Stimulated activated CD8-positive, alpha-beta memory T cell treated with anti-CD3 and anti-CD28 coated beads, Interleukin-4, amount 100 ng/mL, for 24 hours (primary cell): ENCODE measurements around the gene HIVEP3.

Experiments used
- DNase-seq: peaks from one replicate; pipeline ENCODE4 v3.0.0-alpha.2; 2020; ENCODE audit warnings: low read depth

Gene HIVEP3

DNA sequence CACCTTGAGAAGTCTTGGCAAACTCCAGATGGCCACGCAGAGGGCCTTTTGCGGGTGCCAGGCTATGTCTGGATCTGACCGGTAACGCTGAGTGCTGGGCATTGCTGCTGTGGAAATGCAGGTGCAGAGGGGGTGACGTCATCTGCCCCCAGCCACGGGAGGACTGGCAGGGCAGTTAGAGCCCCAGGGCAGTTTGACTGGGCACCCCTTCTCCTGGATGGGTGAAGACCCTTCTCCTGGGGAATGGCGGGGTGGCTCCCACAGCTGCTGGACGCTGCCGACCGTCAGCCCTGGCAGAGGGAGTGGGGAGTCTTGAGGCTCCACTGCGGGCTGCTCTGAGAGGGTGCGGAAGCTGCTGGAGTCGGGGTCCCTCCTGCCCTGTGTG is 421.7 kb downstream of the HIVEP3 start:
- DNase-seq = no peak

DNA sequence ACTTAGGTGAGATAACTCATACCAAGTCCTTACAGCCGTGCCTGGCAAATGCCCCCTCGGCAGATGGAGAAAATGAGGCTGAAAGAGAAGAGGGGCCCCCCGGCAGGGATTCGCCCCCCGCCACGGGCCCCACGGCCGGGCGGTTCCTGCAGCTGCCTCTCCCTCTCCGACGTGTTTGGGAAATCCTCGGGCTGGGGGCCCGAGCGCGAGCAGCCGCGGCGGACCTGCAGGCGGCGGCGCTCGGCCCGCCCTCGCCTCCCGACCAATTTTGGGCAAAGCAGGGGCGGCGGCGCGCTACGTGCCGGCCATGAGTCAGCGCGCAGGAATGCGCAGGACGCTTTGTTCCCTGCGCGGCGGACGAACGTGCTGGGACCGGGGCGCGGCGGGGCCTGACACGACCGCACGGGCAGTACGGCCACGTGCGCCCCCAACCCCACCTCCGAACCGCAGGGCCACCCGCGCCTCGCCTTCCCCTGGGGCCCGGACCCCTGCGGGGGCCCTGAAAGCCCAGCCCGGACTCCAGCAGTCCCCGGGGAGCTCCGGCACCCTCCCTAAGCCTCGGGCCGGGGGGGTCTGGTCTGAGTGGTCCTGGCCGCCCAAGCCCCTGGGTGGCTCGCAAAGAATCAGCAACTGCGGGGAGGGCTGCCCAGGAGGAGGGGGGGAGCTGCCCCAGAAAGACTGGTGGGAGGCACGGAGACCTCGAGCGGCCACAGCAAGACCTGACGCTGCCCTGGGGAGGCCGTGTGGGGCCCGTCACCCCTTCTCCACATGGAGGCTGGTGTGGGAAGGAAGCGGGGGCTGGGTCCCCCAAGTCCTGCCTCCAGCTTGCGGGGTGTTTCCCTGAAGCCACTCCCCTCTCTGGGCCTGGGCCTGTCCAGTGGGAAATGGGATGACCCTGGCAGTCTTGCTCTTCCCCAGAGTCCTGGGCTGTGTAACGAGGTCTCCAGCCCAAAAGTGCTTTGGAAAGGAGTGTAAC is 422.4 kb downstream of the HIVEP3 start:
- DNase-seq = peak; percentile 40

DNA sequence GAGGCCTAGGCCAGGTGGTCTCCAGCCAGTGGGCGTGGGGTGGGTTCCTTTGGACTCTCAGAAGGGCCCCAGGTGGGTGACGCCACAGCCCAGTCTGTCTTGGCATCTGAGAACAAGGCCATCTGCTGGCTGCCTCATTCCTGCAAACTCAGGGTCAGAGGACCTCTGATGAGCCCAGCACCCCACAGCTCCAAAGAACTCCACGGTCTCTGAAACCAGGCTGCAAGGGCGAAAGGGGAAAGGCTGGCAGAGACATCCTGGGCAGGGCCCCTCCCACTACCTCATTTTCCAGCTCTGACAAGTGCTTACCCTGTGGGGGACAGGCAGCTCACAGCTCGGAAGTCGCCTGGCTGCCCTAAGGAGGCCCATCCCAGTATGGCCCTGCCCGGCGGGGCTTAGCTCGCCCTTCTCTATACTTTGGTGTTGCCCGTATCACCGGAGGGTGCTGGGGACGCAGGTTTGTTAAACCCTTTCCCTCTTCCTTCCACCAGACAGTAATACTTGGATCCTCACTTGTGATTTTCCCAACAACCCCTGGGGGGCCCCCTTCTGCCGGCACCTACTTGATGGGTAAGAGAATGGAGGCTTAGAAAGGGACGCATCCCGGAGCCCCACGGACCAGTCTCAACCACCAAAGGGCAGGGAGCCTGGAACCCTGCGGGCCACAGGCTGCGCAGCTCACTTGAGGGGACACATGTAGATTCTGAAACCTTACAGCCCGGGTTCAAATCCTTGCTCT is 423.3 kb downstream of the HIVEP3 start:
- no peak for DNase-seq

DNA sequence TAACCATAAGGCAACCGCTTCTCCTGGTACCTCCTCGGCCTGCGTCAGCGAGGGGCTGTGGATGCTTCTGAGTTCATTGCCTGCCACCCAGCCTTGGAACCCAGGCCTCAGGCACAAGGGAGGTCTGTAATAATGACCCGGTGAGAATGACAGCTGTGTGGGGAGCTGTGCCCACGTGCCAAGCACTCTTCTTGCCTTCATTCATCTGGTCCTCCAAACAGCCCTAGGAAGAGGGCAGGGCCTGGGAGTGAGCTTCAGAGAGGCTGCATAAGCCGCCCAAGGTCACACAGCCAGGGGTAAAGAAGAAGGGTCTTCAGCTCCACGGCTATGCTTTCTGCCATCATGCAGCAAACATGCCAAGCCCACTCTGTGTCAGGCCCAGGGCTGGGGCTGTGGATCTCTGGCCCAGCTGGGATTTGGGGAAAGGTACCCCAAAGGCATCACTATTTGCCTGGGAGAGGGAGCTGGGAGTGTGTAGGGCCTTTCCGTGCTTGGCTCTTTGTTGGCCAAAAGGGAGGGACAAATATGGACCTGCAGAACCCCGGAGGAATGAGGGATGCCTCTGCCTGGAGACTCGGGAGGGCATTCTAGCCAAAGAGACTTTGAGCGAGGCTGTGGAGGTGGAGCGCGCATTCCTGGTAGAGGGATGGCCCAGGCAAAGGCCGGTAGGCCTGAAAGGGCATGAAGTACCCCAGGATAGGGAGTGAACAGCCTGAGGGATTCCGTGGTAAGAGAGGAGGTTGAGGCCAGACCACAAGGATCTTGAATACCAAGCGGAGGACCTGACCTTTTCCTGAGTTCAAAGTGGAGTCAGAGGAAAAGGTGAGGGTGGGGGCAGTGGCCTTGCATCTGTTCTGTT is 424.1 kb downstream of the HIVEP3 start:
- no peak for DNase-seq

DNA sequence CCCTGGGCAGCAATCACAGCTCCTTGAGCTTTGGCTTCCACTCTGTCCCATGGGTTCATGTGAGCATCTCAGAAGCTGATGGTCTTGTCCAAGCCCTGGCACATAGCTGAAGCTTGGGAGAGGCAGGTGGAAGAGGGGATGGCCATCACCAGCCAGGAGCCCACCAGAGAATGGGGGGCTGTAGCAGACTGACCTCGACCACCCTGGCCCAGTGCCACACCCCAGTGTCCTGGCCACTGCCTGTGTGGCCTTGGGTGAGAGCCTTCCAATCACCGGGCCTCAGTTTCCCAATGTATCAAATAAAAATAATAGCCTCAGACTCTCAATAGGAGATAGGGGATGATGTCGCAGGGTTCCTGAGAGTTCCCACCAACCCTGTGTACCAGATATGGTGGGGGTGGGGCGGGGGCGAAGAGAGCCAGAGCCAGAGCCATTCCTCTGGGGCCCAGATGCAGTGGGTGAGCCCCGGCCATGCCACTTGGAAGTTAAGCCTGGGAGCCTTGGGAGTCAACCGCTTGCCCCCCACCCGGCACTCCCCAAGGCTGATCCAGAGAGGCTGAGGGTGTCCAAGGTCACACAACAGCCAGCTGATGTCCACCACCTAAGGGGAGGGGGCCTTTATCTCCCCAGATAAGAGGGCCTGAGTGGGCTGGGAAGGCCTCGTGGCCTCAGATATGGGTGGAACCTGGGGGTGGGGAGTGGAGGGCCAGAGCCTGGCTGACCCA is 424.9 kb downstream of the HIVEP3 start:
- no peak for DNase-seq

DNA sequence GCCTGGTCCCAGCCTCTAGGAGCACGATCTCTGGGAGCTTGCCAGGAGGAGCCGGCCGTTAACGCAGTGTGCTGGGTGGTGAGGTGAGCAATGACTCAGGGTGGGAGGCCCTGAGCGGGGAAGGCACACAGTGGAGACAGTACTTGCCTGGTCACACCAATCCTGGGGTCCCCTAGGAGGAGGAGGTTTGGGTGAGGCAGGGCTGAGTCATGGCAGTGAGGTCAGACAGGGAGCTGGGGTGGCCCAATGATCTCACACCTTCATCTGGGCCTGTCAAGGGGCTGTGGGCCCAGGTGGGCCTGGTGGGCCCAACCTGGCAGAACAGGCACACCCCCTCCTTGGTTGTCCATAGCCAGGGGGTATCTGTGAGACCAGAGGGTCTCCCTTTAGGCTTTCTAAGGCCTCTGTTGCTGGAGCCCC is 425.6 kb downstream of the HIVEP3 start:
- DNase-seq = no peak

DNA sequence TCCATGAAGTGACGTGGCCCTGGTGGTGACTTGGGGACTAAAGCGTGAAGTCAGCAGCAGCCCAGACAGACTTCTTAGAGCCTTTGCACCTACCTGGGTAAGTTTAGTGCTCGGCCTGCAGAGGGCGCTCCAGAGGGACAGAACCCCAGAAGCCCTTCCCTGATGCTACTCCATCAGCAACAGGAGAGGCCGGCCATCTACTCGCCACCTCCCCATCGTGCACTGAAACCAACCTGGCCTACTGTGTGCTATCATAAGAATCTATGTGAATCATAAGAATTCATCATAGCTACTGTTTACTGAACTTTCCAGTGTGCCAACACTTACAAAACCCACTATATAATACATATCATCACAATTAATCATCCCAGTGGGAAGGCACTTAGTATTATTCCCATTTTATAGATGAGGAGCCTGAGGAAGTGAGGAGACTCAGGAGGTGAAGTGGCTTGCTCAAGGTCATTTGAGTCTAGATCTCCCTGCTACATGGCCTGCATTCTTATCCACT is 426.3 kb downstream of the HIVEP3 start:
- DNase-seq = peak; percentile 20

DNA sequence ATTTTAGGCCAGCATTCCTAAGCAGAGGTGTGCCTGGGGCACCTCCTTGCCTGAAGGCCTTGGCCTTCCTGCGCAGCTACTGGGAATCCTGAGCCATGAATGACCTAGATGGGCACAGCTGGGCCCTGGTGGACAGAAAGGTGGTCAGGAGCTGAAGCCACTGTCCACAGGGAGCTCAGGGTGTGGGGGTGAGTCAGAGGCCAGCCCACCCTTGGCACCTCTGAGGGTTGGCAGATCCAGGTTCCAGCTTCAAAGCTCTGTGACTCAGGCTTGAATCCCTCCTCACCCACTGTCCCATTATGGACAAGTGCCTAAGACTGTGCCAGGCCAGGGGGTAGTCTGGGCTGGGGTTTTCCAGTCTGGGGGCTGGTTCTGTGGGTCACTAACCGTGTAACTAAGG is 427.8 kb downstream of the HIVEP3 start:
- no peak for DNase-seq

DNA sequence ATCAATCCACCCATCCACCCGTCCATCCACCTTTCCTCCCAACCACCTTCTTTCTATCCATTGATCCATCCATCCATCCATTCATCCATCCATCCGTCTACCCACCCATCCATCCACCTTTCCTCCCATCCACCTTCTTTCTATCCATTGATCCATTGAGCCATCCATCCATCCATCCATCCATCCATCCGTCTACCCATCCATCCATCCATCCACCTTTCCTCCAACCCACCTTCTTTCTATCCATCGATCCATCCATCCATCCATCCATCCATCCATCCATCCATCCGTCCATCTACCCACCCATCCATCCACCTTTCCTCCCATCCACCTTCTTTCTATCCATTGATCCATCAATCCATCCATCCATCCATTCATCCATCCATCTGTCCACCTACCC is 429.2 kb downstream of the HIVEP3 start:
- DNase-seq = no peak

DNA sequence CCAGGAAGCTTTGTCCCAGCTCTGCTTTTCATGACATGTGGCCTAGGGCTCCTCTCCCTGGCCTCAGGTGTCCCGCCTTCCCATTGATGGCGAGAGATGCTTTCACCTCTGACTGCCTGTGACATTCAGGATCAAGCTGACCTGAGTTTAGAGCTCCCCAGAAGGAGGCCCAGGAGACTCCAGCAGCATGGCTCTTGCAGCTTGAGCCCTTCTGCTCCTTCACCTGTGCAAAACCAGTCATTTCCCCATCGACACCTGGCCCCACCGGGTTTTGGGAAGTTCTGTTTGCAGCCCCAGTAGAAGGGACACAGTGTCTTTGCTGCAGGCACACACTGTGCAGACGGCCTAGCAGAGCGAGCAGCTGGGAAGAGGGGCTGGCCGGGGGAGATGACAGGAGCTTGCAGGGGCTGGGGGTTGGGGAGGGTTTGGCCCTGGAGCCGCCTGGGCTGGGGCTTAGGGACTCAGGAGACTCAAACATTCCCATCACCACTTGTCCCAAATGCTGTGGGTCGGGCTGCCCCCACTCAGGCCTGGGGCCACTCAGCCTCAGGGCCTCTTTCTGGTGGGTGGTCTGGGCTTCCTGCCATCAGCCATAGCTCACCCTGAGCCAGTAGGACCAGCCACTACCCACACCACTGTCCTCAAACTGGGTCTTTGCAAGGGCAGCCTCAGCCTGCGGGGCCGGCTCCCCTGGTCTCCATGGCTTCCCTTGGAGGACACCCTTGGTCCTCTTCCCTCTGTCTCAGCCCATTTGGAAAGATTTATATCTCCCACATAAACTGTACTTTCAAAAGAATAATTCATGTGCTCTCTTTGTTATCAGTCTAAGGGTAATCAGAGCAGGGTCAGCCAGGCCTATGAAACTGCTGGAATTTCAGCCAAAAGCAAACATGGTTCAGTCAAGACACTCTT is 430.4 kb downstream of the HIVEP3 start:
- DNase-seq = no peak

DNA sequence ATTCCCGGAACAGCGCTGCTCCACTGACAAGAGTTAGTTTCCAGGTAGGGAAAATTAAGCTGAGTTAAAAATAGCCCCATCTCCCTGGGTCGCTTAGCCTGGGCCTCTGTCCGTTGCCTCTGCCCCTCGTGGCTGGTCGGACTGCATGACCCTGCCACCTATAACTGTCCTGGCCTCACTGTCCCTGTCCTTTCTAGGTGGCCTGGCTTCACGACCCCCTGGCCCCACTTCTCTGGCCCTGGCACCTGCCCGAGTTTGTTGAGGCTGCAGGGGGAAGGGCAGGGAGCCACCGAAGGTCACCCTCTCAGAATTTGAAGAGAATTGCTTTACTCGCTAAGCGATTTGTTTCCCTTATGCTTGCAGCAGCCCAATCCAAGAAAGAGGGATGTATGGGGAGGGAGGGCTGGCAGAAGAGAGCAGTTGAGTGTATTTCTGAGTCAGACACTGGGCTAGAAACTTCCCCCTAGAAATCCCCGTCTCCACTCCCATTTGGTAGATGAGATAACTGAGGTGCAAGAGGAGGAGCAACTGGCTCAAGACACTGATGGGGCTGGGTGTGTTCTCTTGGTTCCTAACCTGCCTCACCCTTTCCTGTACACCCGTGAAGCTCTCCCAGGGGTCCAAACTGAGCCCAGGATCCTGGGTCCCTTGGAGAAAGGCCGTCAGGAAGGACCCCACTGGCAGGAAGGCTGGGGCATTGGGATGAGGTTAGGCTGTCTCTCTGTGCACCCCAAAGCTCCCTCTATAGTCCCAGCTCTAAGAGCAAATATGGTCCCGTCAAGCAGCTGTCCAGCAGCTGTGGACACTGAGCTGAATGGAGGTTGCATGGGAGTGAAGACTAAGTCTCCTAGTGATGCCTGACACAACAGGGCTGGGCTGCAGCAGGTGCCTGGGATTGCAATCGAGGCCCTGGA is 431.3 kb downstream of the HIVEP3 start:
- DNase-seq = no peak

DNA sequence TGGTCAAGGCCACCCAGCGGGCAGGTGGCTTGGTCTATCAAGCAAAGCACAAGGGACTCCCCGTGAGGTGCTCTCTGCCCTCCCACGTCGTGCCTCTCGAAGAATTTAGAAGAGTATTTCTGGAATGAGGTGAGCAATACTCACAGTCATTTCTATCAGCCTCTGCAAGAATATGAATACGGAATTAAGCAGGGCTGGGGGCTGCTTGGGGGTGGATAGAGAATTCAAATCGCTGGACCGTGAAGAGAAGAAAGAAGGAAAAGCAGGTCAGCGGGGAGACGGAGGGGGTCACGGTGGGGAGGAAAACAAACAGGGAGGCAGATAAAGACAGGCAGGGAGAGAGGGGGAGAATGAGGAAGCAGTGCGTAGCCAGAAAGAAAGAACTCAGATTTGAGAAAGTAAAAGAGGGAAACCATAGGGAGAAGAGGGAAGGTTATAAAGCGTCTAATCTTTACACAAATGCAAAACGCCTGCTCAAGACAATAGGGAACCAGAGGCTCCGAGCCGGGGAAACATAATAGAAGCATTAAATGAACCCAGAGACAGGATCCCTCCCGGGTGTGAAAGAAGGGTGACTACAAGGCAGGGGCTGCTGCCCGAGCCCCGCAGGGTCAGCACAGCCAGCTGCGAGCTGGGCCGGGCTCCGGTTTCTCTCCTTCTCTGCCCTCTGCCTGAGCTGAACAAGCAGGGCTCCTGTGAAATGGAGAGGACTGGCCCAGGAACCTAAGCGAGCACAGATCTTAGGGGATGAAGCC is 432.2 kb downstream of the HIVEP3 start:
- DNase-seq = no peak

DNA sequence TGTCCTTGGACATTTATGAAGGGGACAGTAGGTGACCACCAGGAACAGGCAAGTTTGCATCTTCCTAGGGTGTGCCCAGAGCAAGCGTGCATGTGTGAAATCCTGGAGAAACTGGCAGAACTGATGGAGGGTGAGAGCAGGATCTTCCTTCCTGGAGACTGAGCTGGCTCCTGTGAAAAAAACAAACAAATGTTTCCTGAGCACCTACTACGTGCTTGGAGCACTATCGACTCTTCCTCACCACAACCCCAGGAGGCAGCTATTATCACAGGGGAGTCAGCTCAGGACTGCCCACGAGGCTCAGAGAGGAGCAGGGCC is 432.7 kb downstream of the HIVEP3 start:
- no peak for DNase-seq

DNA sequence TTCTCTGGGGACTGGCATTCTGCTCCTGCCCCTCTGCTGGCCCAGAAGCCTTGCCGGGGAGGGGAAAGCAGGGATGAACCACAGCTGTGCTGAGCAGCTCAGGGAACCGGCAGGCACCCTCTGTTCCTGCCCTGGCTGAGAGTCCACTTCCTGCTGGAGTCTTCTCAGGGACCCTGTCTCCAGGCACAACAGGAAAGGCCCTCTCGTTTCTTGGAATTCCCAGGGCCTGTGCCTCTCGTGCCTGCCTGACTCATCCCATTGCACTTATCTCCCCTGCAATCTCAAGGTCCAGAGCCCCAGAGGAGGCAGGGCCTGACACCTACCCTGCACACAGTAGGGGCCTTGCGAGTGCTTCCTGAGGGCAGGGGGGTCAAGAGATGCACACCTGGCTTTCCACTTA is 433.1 kb downstream of the HIVEP3 start:
- DNase-seq = no peak

DNA sequence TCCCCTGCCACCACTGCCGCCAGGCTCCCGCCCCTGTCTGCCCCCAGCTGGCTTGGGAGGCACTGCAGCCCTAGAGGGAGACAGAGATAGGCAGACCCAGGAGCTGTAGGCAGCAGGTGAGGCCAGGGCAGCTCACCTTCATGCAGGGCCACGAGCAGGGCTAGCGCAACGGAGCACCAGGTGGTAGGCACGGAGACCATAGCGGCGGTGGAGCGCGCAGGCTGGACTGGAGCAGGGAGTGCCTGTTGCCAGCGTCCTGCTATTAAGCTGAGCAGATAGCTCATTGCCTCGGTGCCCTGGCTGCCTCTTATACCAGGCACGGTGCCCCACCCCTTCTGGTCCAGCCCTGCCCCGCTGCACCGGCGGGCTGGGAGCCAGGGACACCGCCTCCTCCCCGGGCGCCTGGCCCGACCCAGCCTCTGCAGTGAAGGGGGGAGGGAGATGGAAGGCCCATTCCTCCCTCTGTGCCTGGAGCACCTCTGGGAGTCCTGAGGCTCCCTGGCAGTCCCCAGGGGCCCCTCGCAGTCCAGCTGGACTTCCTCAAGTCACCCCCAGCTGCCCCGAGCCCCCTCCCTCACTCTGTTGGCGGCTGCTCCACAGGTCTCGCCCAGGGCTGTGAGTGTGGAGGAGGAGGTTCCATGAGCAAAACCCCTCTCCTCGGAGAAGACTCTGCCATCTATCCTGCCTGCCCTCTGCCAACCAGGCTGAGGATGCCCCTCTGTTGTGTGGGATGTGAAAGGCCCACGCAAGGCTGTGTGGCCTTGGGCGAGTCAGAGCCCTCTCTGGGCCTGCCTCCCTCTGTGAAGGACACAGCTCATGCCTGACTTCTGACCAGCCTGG is 434.1 kb downstream of the HIVEP3 start, which contains the start of gene EDN2:
Gene EDN2, minus strand, starts transcription at position 282 of the 840 bp plus-strand sequence. Its CDS starts 82 bp downstream, at position 200.
- no peak for DNase-seq

DNA sequence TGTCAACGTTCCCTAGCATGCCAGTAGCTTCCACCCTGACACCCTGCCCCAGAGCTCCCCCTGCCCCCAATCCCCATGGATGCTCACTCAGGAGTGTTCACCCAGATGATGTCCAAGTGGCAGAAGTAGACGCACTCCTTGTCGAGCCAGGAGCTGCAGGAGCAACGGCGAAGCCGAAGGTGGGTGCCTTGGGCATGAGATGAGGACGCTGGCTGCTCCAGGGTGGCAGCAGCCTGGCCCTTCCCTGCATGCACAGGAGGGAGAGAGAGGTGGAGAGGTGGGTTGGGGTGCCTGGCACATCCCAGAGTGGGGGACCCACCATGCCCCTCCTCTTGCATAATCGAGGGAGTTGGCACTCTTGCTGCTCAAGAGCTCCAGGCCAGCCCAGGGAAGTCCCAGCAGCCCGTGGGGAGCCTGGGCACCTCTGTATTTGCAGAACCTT is 434.7 kb downstream of the HIVEP3 start:
- DNase-seq = no peak
